ENCODE results near the gene CGNL1. TPM values are rescaled to one million over a fixed set of nuclear protein-coding genes. Genes with fewer than 3 reads are reported as not detected.

Gene CGNL1
- total RNA-seq, 2 experiments from 2014 or later, result not detected

DNA sequence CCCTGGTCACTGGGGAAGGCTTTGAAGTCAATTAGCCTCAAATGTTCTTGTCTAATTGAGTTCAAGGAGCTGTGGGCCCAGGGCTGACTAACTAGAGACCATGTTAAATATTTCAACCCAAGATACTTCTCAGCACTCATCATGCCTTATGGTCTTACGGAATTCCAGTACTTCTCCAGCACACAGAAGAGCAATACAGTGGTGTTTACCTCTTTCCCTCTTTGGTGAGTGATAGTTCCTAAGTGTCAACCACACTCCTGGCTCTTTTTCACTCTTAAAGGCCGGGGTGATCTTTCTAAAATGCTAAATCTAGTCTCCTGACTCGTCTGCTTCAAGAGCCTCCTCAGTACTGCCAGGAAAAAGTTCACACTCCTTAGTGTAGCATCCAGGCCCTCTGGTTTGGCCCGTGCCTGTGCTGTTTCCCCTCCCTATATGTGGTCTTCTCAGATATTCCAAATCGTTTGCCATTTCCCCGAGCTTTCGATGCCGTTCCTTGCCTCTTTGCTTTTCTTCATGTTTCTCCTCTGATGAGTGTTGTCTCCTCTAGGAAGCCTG, 220.1 kb downstream of the CGNL1 start:
- no peak for ATAC-seq
- H3K27me3 Mint-ChIP-seq, result peaks cover 10% of the 10 kb centered on the region
- DNase-seq, result no peak
- H3K9me3 Mint-ChIP-seq (ENCODE audit: low read depth), result no peaks in the 10 kb centered on the region
- CTCF ChIA-PET, result no interaction called here
- no peak overlapping the region for H3K27ac Mint-ChIP-seq
- POLR2A ChIA-PET, result no interaction called here
- H3K36me3 Mint-ChIP-seq (ENCODE audit: low read depth), result no peaks in the 10 kb centered on the region
- no peak overlapping the region for H3K4me3 Mint-ChIP-seq
- intact Hi-C loops (cut with DNase I, micrococcal nuclease), result no loop called here
- peaks cover 4% of the 10 kb centered on the region for H3K4me1 Mint-ChIP-seq

DNA sequence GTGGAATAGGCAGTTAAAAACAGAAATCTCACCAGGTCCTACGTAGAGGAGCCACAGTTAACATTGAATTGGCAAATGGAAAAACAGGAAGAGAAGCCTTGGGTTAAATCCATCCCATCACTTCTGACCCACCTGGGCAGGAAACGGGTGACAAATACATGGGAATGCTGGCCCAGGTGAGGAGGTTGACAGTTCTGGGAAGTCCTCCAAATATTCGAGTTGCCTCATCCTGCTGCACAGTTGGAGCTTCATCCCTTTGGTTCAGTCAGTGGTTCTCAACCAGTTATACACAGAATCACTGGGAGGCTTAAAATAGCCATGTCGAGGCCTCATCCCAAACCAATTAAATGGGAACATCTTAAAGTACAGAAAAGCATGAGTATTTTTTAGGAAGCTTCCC, 220.7 kb downstream of the CGNL1 start:
- intact Hi-C loops (cut with DNase I, micrococcal nuclease), result no loop called here
- ChIA-PET CTCF (no interaction called here), POLR2A (no interaction called here)
- Mint-ChIP-seq H3K4me1 (peaks cover 3% of the 10 kb centered on the region), H3K27me3 (peaks cover 9% of the 10 kb centered on the region), H3K9me3 (ENCODE audit: low read depth) (no peaks in the 10 kb centered on the region), H3K36me3 (ENCODE audit: low read depth) (no peaks in the 10 kb centered on the region), H3K4me3 (no peak overlapping the region), H3K27ac (no peak overlapping the region)
- DNase-seq, result no peak
- no peak for ATAC-seq

DNA sequence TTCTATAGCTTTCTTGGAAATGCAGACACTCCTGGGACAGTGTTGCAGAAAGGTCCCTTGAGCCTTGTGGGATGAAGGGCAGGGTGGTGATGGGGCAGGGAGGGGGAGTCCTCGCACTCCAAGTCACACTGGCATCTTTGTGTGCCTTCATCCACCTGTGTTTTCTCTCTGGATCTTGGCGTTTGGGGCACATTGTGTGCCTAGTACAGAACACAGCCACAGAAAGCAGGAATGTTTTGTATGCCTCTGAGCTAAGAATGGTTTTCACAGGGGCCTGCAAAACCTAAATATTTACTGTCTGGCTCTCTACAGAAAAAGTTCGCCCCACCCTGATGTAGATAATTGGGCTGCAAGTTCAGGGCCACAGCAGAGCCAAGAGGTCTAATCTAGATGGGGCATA, 221.1 kb downstream of the CGNL1 start:
- peaks cover 9% of the 10 kb centered on the region for H3K27me3 Mint-ChIP-seq
- DNase-seq, result no peak

DNA sequence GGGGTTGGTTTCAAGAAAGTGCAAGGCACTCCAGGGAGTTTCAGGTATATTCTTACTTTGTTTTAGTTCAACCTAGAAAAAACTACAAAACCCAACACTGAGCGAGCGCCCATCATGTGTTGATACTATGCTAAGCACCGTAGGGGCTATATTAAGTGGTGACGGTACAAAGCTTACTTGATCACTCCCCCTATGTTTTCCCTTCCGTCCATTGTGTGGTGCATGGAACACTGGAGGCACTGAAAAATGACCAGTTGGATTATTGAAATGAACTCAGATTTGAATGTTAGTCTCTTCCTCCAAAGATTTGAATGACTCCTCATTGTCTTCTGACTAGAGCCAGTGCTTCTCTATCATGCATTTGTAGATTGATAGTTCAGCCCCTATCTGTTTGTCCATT, 222.0 kb downstream of the CGNL1 start:
- Mint-ChIP-seq H3K4me3 (no peak overlapping the region), H3K27ac (no peak overlapping the region), H3K27me3 (peaks cover 5% of the 10 kb centered on the region), H3K4me1 (no peaks in the 10 kb centered on the region), H3K36me3 (ENCODE audit: low read depth) (no peaks in the 10 kb centered on the region), H3K9me3 (ENCODE audit: low read depth) (no peaks in the 10 kb centered on the region)
- ChIA-PET CTCF (interaction anchor here (0.7 to 1.2 kb wide), 3 partner anchors 37 to 135 kb away, joined by 3 to 7 read pairs (median 5); no protein-coding TSS in a partner anchor), POLR2A (no interaction called here)
- DNase-seq (no peak), ATAC-seq (no peak)
- intact Hi-C loops (cut with DNase I, micrococcal nuclease), result no loop called here

More for the DNA sequence above, 221.1 kb downstream of the CGNL1 start:
- H3K36me3 Mint-ChIP-seq (ENCODE audit: low read depth), result no peaks in the 10 kb centered on the region
- ChIA-PET POLR2A (no interaction called here), CTCF (no interaction called here)
- no peaks in the 10 kb centered on the region for H3K9me3 Mint-ChIP-seq (ENCODE audit: low read depth)
- no peak overlapping the region for H3K4me3 Mint-ChIP-seq
- no peak overlapping the region for H3K27ac Mint-ChIP-seq
- intact Hi-C loops (cut with DNase I, micrococcal nuclease), result no loop called here
- no peaks in the 10 kb centered on the region for H3K4me1 Mint-ChIP-seq
- ATAC-seq, result no peak

DNA sequence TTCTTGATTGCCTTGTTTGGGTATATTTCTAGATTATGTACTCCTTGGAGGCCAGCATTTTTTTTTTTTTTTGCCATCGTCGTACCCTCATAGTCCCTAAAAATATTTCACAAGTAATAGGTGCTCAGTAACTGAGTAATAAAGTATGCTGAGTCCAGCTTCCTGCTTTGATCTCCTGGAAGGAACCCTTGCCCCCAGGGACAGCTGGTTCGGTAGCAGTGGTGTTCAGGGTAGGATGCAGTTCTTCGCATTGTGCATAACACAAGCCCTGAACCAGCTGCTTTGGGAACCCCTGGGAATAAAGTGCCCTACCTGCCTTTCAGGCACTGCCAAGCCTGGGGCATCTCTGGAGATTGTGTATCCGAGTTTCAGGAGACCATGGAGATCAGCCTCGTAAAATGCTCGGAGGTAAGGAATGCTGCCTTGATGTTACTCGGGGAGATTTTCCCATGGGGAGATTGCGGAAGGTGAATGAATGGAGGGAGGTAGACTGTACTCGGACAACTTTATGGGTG, 223.0 kb downstream of the CGNL1 start:
- CTCF ChIA-PET, result interaction anchor here (0.7 to 1.2 kb wide), 3 partner anchors 38 to 821 kb away, joined by 3 to 7 read pairs (median 5); no protein-coding TSS in a partner anchor
- intact Hi-C loops (cut with DNase I, micrococcal nuclease), result no loop called here
- no peak overlapping the region for H3K4me3 Mint-ChIP-seq
- H3K27ac Mint-ChIP-seq, result no peak overlapping the region
- ATAC-seq (no peak), DNase-seq (no peak)
- no peaks in the 10 kb centered on the region for H3K9me3 Mint-ChIP-seq (ENCODE audit: low read depth)
- H3K4me1 Mint-ChIP-seq, result no peaks in the 10 kb centered on the region
- POLR2A ChIA-PET, result no interaction called here
- H3K36me3 Mint-ChIP-seq (ENCODE audit: low read depth), result no peaks in the 10 kb centered on the region
- peaks cover 2% of the 10 kb centered on the region for H3K27me3 Mint-ChIP-seq

DNA sequence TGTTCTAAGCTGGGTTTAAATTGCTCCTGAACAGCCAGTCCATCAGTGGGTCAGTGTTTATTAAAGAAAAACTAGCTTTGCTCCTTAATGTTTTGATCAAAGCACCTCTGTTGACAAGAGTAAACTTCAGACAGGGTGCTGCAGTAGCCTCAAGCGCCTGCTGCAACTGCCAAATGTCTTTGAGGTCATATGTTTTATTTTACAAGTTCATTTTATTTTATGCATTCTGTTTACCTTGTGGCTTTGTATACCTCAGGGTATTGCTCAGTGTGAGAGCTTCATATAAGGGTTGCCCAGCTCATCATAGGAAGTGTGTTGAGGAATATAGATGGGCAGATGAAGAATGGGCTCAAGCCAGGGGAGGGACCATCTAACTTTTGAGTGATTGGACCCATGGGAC, 223.9 kb downstream of the CGNL1 start:
- ChIA-PET CTCF (no interaction called here), POLR2A (no interaction called here)
- H3K36me3 Mint-ChIP-seq (ENCODE audit: low read depth), result no peaks in the 10 kb centered on the region
- H3K9me3 Mint-ChIP-seq (ENCODE audit: low read depth), result no peaks in the 10 kb centered on the region
- intact Hi-C loops (cut with DNase I, micrococcal nuclease), result no loop called here
- H3K4me1 Mint-ChIP-seq, result no peaks in the 10 kb centered on the region
- H3K27ac Mint-ChIP-seq, result no peak overlapping the region
- H3K4me3 Mint-ChIP-seq, result no peak overlapping the region
- DNase-seq (no peak), ATAC-seq (no peak)
- peaks cover 5% of the 10 kb centered on the region for H3K27me3 Mint-ChIP-seq

Other genes starting within 250 kb of the CGNL1 start
- gene MYZAP, start 215.4 kb downstream of the CGNL1 start, total RNA-seq, result under 1 TPM; 0.11 TPM